IMR-90 (cell line): ENCODE data around the gene OR52I2. TPM values are rescaled to one million over a fixed set of nuclear protein-coding genes. Genes with fewer than 3 reads are reported as not detected.

Source experiments
- ATAC-seq: fragments of 200-7000 bp; cut with Tn5 transposase; 2 replicates; pipeline ENCODE4 v1.9.1; 2020; ENCODE audit warnings: low read depth, mild to moderate bottlenecking, moderate library complexity
- BruUV-seq: library from RNA; stranded (reverse); fragments of 400-500 nt; replicated peaks from 2 replicates; lab custom pipeline; 2021; lab: Mats Ljungman, UMichigan
- CTCF ChIA-PET: fragments of 300-600 bp; formaldehyde crosslinking; extraction: SDS; loops from one replicate; lab custom pipeline; 2021; ENCODE audit warnings: antibody characterized with exemption; lab: Yijun Ruan, JAX
- POLR2A ChIA-PET: fragments of 300-600 bp; sonication (Branson Sonifier 250); formaldehyde crosslinking; loops from one replicate; lab custom pipeline; 2022; ENCODE audit warnings: antibody characterized with exemption; ENCODE audit not compliant: unreplicated experiment; lab: Charles Lee
- DNase-seq: peaks from one replicate; pipeline ENCODE4 v3.0.0; 2013
- H2AFZ ChIP-seq: replicated peaks from 2 replicates; pipeline ENCODE3; 2013; ENCODE audit warnings: low read length, mild to moderate bottlenecking; ENCODE audit not compliant: poor library complexity
- H2AK5ac ChIP-seq: 2 replicates; pipeline ENCODE4 v1.6.1; 2013; ENCODE audit warnings: low read depth, low read length, inconsistent platforms
- H2AK9ac ChIP-seq: replicated peaks from 2 replicates; pipeline ENCODE3; 2013; ENCODE audit warnings: mild to moderate bottlenecking, low read depth, low read length, moderate library complexity; ENCODE audit not compliant: poor library complexity
- H2BK120ac ChIP-seq: 2 replicates; pipeline ENCODE4 v1.6.1; 2013; ENCODE audit warnings: low read depth, low read length, inconsistent platforms
- H2BK15ac ChIP-seq: 3 replicates; pipeline ENCODE4 v1.6.1; 2013; ENCODE audit warnings: low read depth, low read length, inconsistent platforms
- H2BK20ac ChIP-seq: 2 replicates; pipeline ENCODE4 v1.6.1; 2013; ENCODE audit warnings: low read depth, mild to moderate bottlenecking, inconsistent platforms, low read length, moderate library complexity
- H2BK5ac ChIP-seq: 2 replicates; pipeline ENCODE4 v1.6.1; 2013; ENCODE audit warnings: mild to moderate bottlenecking, low read depth, low read length, inconsistent platforms; ENCODE audit not compliant: poor library complexity, severe bottlenecking
- H3K14ac ChIP-seq: replicated peaks from 2 replicates; pipeline ENCODE4 v1.6.1; 2013; ENCODE audit warnings: low read depth, low read length, inconsistent platforms
- H3K18ac ChIP-seq: 2 replicates; pipeline ENCODE4 v1.6.1; 2013; ENCODE audit warnings: low read depth, low read length, control low read depth
- H3K23ac ChIP-seq: 2 replicates; pipeline ENCODE4 v1.6.1; 2013; ENCODE audit warnings: low read depth, low read length, inconsistent platforms
- H3K27ac ChIP-seq: 2 replicates; pipeline ENCODE4 v1.5.1; 2013; ENCODE audit warnings: mild to moderate bottlenecking, control low read depth, low read length; ENCODE audit not compliant: insufficient read depth
- H3K27me3 ChIP-seq: 2 replicates; pipeline ENCODE4 v1.6.1; 2013; ENCODE audit warnings: low read length; ENCODE audit not compliant: control insufficient read depth, insufficient read depth
- H3K36me3 ChIP-seq: 2 replicates; pipeline ENCODE4 v1.6.1; 2013; ENCODE audit warnings: low read length, mixed read lengths; ENCODE audit not compliant: control insufficient read depth, insufficient read depth
- H3K4ac ChIP-seq: 2 replicates; pipeline ENCODE4 v1.6.1; 2013; ENCODE audit warnings: low read depth, low read length, inconsistent platforms
- H3K4me1 ChIP-seq: 2 replicates; pipeline ENCODE4 v1.6.1; 2013; ENCODE audit warnings: low read length, mixed read lengths; ENCODE audit not compliant: control insufficient read depth, insufficient read depth
- H3K4me2 ChIP-seq: 2 replicates; pipeline ENCODE4 v1.6.1; 2013; ENCODE audit warnings: low read depth, mild to moderate bottlenecking, control low read depth, low read length, moderate library complexity
- H3K4me3 ChIP-seq: 2 replicates; pipeline ENCODE4 v1.5.1; 2013; ENCODE audit warnings: low read depth, mild to moderate bottlenecking, control low read depth, low read length, moderate library complexity; ENCODE audit not compliant: insufficient read depth
- H3K56ac ChIP-seq: 2 replicates; pipeline ENCODE4 v1.6.1; 2013; ENCODE audit warnings: low read length, inconsistent platforms; ENCODE audit not compliant: insufficient read depth; ENCODE audit errors: extremely low read depth
- H3K79me1 ChIP-seq, 2 experiments: 2 replicates each; pipeline ENCODE4 v1.6.1; 2013; ENCODE audit warnings: low read length in 2 of 2, inconsistent platforms in 1 of 2, low read depth in 1 of 2
- H3K9ac ChIP-seq: 2 replicates; pipeline ENCODE4 v1.6.1; 2013; ENCODE audit warnings: low read depth, low read length, control low read depth
- H3K9me1 ChIP-seq: 2 replicates; pipeline ENCODE4 v1.6.1; 2013; ENCODE audit warnings: low read length, inconsistent platforms; ENCODE audit not compliant: insufficient read depth
- H3K9me3 ChIP-seq: 2 replicates; pipeline ENCODE4 v1.6.1; 2013; ENCODE audit warnings: low read length; ENCODE audit not compliant: control insufficient read depth, insufficient read depth
- H4K20me1 ChIP-seq: 2 replicates; pipeline ENCODE4 v1.6.1; 2013; ENCODE audit warnings: low read length, inconsistent platforms; ENCODE audit not compliant: insufficient read depth
- H4K5ac ChIP-seq: 2 replicates; pipeline ENCODE4 v1.6.1; 2013; ENCODE audit warnings: mild to moderate bottlenecking, low read depth, low read length, control low read depth
- H4K8ac ChIP-seq, 2 experiments: 2 replicates each; pipeline ENCODE4 v1.6.1; 2013; ENCODE audit warnings: low read depth in 2 of 2, low read length in 2 of 2, control low read depth in 1 of 2, inconsistent platforms in 1 of 2
- H4K91ac ChIP-seq: 2 replicates; pipeline ENCODE4 v1.6.1; 2013; ENCODE audit warnings: low read depth, low read length, inconsistent platforms; ENCODE audit not compliant: insufficient read depth
- CEBPB ChIP-seq: IDR thresholded peaks from 2 replicates; pipeline ENCODE4 v1.6.1; 2012; ENCODE audit warnings: low read depth, low read length, improper control_type of control experiment
- MXI1 ChIP-seq: IDR thresholded peaks from 2 replicates; pipeline ENCODE4 v1.6.1; 2012; ENCODE audit warnings: low read depth, mild to moderate bottlenecking, low read length, moderate library complexity, borderline replicate concordance
- WGBS, 2 experiments: methylation state at CpG; one replicate each; pipeline versions ENCODE4 v1.1.5 to v1.1.7; 2013; ENCODE audit warnings: missing lambda C conversion rate in 2 of 2; ENCODE audit not compliant: insufficient read length in 1 of 2; ENCODE audit errors: extremely low coverage in 2 of 2; 5-methylcytosine and 5-hydroxymethylcytosine counted together
- dilution Hi-C: fragments of 300-500 bp; cut with HindIII; formaldehyde crosslinking; loops from one replicate; pipeline ENCODE4 v1.14.3; 2018; ENCODE audit warnings: low sequenced_read_pairs; ENCODE audit not compliant: unreplicated experiment
- in situ Hi-C: fragments of 300-500 bp; cut with MboI; formaldehyde crosslinking; loops from 3 replicates; pipeline ENCODE4 v1.14.3; 2019; ENCODE audit warnings: low sequenced_read_pairs, inconsistent platforms, mixed read lengths
- intact Hi-C: fragments of 100-400 bp; cut with micrococcal nuclease; formaldehyde crosslinking; loops from 2 replicates; pipeline ENCODE4 v1.10.0; 2022
- polyA plus RNA-seq, 3 experiments: library from polyadenylated mRNA; depleted of rRNA; stranded (reverse); fragments of >200 nt; gene quantifications; 2 replicates each; pipeline ENCODE4 v1.2.3, GENCODE V29; 2012; ENCODE audit warnings: low replicate concordance in 1 of 3
- total RNA-seq: library from RNA; depleted of rRNA; stranded (reverse); fragments of >200 nt; gene quantifications from 2 replicates; pipeline ENCODE4 v1.2.3, GENCODE V29; 2012

The OR52I2 gene
- total and polyA plus RNA-seq, 2 of the 4 experiments (the other 2 are of a cell fraction) = not detected

GRCh38 chr11:4606231-4607015, 24.9 kb downstream of the OR52I2 start:
- Histone ChIP-seq H3K14ac (no peak overlapping the region), H4K91ac (no peak overlapping the region), H3K27me3 (no peaks in the 10 kb centered on the region), H4K8ac (no peak overlapping the region), H2AK9ac (no peak overlapping the region), H3K4ac (no peak overlapping the region), H3K9ac (no peak overlapping the region), H3K36me3 (peaks cover 15% of the 10 kb centered on the region), H3K9me3 (no peaks in the 10 kb centered on the region), H3K4me2 (peak overlapping the region; percentile 31; the same call in 1 of the 2 replicates), H2BK120ac (no peak overlapping the region), H3K4me3 (peak overlapping the region; percentile 69; the same call in 1 of the 2 replicates), H4K20me1 (no peaks in the 10 kb centered on the region), H3K4me1 (peaks cover 7% of the 10 kb centered on the region), H4K5ac (no peak overlapping the region), H3K9me1 (peaks cover 2% of the 10 kb centered on the region; the same call in 1 of the 2 replicates), H2AFZ (no peak overlapping the region), H3K18ac (no peak overlapping the region), H2BK15ac (no peak overlapping the region), H3K23ac (no peak overlapping the region), H3K27ac (no peak overlapping the region), H3K56ac (no peak overlapping the region), H2AK5ac (no peak overlapping the region), H2BK5ac (no peak overlapping the region), H3K79me1 (peaks cover 0 to 11% of the 10 kb centered on the region in 2 experiments), H2BK20ac (no peak overlapping the region)
- ATAC-seq (no peak), DNase-seq (peak; percentile 8)
- BruUV-seq = no TSS peak
- intact Hi-C loops (no loop called here), dilution Hi-C loops (no loop called here), in situ Hi-C loops (no loop called here)
- TF ChIP-seq MXI1 = no peak
- 0 out of 2 replicates have a peak, but pooled peaks have one; percentile 2 for TF ChIP-seq CEBPB
- ChIA-PET CTCF (no interaction called here), POLR2A (no interaction called here)
- WGBS, 2 experiments = no CpG with 5 or more reads among the region's 1 CpG
